Measurements from ENCODE around the gene ADAD2.

Gene ADAD2

GRCh38 chr16:84176192-84177053 lies 14.5 kb upstream of the ADAD2 start:
- DNase-seq (ENCODE audit: low read depth, low spot score), result no peak

DNA sequence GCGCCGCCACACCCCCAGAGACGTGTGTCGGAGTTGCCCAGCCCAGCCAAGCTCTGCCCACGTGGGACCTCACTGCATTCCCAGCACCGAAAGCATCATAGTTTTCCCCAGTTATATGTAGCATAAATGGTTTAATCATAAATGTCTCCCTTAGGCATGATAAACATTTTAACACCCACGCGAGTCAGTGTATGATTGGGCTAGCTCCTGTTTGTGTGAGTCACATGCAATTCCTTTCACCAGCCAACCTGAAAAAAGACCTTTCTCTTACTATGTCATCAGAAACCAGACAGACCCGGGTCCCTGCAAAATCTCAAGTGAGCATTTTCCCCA lies 13.2 kb upstream of the ADAD2 start:
- no peak for DNase-seq (ENCODE audit: low read depth, low spot score)

DNA sequence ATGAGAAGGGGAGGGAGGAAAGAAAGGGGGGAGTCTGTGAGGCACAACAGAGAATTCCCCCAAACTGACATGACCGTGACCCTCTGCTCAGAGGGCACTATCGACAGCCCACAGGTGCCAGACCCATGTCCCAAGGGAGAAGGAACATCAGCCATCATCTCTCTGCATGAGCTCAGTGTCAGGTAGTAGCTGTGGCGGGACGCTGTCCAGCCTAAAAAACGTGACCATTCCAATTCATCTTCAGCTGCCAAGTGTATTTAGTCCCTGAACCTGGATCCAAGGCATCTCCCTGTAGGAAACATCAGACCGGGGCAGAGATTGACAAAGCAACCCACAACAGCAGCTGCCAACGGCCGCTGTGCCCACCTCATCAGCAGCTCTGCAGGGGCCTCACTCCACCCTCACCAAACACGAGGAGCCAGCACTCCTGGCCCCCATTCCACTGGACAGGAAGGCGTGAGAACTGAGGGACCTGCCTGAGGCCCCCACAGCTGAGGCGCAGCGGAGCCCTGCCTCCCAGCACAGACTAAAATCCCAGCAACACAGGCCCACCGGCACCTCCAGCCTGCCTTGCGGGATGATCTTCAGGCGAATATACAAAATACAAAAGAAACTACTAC lies 12.7 kb upstream of the ADAD2 start:
- no peak for DNase-seq (ENCODE audit: low read depth, low spot score)

DNA sequence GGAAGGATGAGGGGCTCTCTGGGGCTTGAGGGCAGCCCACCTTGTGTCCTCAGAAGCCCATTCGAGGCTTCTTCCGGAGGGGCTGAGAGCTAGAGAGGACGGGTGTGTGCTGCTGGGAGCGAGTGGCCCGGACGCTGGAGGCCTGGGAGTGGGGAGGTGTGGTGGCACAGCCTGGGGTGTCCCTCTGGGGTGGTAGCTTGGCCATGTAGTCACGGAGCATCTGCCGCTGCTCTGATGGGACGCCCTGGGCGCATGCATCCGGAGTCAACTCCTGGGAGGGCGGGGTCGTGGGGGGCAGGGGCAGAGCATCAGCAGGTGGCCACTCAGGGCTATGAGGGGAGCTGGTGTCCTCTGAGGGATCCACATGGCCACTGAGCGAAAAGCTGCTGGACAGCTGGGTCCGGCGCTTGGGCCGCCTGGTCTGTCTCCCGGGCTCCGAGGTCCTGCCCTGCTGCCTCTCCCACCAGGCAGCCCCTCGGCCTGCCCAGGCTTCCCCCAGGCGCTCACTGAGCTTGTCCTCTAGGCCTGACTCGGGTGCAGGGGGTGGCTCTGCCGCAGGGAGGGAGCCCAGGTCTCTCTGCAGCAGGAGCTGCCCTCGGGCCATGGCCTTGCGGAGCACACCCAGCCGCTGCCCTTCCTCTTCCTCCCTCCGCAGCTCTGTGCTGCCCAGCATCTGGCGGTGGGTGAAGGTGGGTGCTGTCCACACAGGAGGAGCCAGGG lies 11.9 kb upstream of the ADAD2 start:
- no peak for DNase-seq (ENCODE audit: low read depth, low spot score)

GRCh38 chr16:84179612-84180320 lies 11.2 kb upstream of the ADAD2 start:
- no peak for DNase-seq (ENCODE audit: low read depth, low spot score)

- no peak for DNase-seq (ENCODE audit: low read depth, low spot score)
Observed at GRCh38 chr16:84180519-84181140, 10.3 kb upstream of the ADAD2 start.

GRCh38 chr16:84181144-84181915 lies 9.6 kb upstream of the ADAD2 start:
- no peak for DNase-seq (ENCODE audit: low read depth, low spot score)

DNA sequence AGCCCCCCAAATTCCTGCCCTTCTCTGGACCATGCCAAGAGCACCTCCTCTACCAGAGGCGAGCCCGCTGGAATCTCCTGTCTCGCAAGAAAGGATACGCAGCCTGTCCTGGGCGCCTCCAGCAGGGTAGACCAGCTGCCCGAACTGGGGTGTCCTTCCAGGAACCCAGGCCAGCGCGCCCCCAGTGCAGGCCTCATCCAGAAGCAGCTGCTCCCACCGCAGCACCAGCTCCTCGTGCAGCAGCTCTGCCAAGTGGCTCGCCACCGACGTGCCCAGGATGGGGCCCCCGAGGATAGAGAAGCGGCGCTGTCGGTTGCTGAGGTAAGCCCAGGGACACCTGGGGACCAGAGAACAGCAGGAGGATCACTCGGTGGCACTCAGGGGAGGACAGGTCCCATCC lies 8.9 kb upstream of the ADAD2 start:
- no peak for DNase-seq (ENCODE audit: low read depth, low spot score)

DNA sequence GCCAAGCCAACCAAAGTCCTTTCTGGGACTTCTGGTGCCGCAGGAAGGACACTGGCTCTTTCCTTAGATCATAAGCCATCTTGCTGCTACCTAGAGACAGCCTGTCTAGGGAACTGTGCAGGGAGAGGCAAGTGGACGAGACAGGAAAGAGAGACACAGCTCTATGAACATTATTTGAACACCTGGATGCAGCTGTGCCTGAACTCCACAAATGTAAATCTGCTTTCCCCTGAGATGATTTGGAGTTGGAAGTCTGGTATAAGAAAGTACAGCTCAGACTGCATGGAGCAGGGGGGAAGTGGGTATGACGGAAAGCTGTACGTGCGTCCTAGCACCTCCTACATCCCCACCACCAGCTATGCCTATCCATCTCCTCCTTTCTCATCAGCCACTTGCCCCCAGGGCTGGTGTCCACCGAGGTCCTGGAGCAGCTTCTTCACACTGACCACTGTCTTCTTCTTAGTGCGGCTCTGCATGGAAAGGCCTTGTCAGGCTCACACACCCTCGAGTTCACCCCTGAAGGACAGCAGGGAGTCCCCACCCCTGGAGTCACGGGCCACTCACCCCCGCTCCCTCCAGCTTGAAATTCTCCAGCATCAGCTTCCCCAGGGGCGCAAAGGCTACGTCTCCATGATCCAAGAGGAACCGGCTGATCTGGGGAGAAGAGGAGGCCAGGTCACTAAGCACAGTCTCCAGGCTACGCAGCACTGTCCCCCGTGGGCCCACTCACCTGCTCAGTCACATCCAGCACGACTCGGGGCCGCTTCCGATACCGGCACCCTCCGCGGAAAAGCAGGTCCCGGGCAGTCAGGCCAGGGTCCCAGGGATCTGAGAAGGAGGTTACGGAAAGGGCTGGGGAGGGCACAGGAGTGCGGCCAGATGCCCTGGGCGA lies 8.0 kb upstream of the ADAD2 start:
- DNase-seq (ENCODE audit: low read depth, low spot score), result no peak

- no peak for DNase-seq (ENCODE audit: low read depth, low spot score)
Observed at GRCh38 chr16:84183572-84183875, 7.4 kb upstream of the ADAD2 start.

DNA sequence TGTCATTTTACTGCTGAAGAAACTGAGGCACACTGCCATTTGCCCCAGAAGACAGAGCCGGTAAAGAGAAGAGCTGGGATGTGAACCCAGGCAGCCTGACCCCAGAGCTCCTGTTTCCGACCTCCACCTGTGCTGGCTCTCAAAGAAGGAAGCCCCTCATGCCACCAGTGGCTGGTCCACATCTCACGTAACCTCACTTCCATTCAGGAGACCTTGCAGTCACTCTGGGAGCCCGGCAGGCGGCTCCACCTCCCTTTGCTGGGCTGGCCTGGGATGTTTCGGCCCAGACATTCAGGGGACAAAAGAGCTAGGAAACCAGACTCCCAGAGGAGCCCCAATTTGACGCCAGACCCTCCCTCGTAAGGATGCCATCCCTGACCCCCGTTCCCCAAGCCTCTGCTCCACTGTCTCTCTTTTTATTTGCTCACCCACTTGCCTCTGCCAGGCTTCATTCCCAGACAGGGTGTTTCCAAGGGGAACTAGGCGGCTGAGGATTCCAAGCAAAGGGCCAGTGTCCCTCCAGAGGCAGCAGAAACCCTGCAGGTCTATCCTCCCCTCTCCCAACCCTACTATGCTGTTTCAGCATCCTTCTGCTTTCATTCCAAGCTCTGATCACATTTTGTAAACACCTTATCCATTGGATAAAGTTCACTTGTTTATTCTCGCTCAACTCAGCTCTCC lies 6.9 kb upstream of the ADAD2 start:
- DNase-seq (ENCODE audit: low read depth, low spot score), result no peak

DNA sequence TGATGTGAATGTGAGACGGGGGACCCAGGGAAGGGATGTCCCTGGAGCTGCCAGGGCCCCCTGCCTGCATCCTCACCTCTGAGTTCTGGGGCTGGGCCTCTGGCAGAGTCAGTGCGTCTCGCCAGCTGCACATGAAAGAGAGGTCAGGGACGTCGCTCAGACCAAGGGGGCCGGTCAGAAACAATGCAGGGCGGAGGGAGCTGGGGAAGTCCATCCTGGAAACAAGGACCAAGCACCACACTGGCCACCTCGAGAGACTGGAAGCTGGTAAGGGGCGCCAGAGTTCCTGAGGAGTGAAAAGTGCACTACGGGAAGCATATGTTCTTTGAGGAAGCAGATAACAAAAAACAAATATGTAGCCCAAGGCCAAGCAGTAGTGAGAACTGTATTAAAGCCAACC lies 6.2 kb upstream of the ADAD2 start:
- no peak for DNase-seq (ENCODE audit: low read depth, low spot score)

DNA sequence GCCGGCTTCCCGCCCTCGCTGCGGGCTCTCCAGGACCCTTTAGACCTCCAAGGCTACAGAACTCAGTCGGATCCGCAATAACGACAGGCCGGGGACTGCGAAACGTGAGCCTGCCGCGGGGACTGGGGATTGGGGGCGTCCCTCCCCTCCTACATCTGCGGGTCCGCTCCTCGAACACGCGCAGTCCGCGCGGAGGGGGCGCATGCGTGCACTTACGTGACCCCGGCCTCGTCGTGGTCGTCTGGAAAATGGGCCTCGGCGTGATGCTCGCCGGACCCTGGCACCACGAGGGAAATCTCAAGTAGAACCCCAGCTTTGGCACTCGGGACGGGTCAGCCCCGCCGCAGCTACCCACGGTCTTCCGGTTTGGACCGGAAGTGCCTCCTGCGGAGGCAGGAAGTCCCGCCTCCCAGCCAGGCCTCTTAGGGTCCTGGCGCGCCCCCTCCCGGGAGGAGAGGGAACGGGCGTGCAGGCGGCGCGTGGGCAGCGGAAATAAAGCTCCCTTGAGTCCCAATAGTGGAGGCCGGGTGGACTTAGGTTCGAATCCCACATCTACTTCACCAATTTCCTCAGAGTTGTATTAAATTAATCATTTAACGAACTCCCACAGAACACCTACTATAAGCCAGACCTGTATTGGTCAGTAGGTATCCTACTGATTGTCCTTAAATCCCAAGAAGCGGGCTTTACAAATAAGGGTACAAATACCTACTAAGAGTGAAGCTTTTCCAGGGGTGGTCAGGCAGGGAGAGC lies 4.1 kb upstream of the ADAD2 start, which contains the start of gene TAF1C:
TSS of gene TAF1C (minus strand) at position 373 of the 753 bp plus-strand sequence. CDS start 2,069 bp downstream, outside the sequence.
- peak; percentile 79 for DNase-seq (ENCODE audit: low read depth, low spot score)

- no peak for DNase-seq (ENCODE audit: low read depth, low spot score)
Observed at GRCh38 chr16:84191466-84191865, 509 bp downstream of the ADAD2 start.

DNA sequence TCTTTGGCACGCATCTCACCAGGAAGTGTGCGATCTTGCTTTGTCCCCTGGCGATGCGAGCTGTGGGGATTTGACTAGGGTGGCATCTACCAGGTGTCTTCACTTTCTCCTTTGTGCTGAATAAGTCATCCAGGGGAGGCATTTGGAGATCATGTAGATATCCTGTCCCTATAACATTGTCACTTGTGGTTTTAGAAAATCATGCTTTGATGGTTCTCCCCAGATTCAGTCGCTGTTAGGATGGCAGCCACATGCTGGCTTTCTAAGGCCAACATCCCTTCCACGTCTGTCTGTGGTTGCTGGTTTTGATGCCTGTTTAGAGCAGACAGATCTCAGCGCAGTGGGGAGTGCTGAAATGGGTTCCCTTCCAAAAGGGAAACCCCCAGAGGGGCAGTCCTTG lies 2.5 kb downstream of the ADAD2 start:
- DNase-seq (ENCODE audit: low read depth, low spot score), result no peak

DNA sequence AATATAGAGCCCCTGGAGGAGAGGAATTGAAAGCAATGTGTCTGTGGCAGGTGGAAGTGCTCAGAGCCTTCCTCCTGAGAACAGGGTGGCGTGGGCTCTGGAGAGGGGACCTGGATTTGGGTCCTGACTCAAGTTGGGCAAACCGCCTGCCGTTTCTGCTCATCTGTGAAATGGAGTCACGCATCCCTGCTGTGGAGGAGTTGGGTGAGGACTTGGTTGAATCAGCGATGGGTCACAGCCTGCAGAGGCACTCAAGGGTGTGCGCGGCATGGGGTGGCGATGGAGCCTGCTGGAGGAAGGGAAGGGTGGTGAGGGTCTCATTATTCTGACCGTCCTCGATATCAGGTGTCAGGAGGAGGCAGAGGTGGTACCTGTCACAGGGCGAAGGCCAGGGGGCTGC lies 3.1 kb downstream of the ADAD2 start:
- DNase-seq (ENCODE audit: low read depth, low spot score), result no peak

- no peak for DNase-seq (ENCODE audit: low read depth, low spot score)
Observed at GRCh38 chr16:84194470-84195200, 3.7 kb downstream of the ADAD2 start.

Data from activated CD4-positive, CD25-positive, alpha-beta regulatory T cell treated with anti-CD3 and anti-CD28 coated beads, Interleukin-2, amount 50 U/mL, for 16 hours (primary cell).